Trophoblast cell (in vitro differentiated cells and primary cell): ENCODE results near the gene ROR2.

Experiments used
- DNase-seq, 2 donors: peaks; one replicate each; pipeline ENCODE4 v3.0.0-alpha.2; 2016
- H2AFZ ChIP-seq: 2 replicates; pipeline ENCODE4 v1.6.1; 2013; ENCODE audit warnings: low read length, moderate library complexity, mild to moderate bottlenecking; ENCODE audit not compliant: insufficient read depth, poor library complexity
- H2AK5ac ChIP-seq: 2 replicates; pipeline ENCODE4 v1.6.1; 2013; ENCODE audit warnings: mild to moderate bottlenecking, low read length
- H2BK120ac ChIP-seq: 2 replicates; pipeline ENCODE4 v1.6.1; 2013; ENCODE audit warnings: low read length, mild to moderate bottlenecking, moderate library complexity; ENCODE audit not compliant: insufficient read depth, poor library complexity
- H2BK12ac ChIP-seq: 2 replicates; pipeline ENCODE4 v1.6.1; 2013; ENCODE audit warnings: mild to moderate bottlenecking, low read length, moderate library complexity
- H2BK5ac ChIP-seq: 2 replicates; pipeline ENCODE4 v1.6.1; 2013; ENCODE audit warnings: low read length, low read depth, moderate library complexity, mild to moderate bottlenecking; ENCODE audit not compliant: poor library complexity
- H3K14ac ChIP-seq: 2 replicates; pipeline ENCODE4 v1.6.1; 2013; ENCODE audit warnings: mild to moderate bottlenecking, low read length
- H3K18ac ChIP-seq: 2 replicates; pipeline ENCODE4 v1.6.1; 2013; ENCODE audit warnings: mild to moderate bottlenecking, low read length
- H3K23ac ChIP-seq: 2 replicates; pipeline ENCODE4 v1.6.1; 2013; ENCODE audit warnings: low read length
- H3K27ac ChIP-seq: 2 replicates; pipeline ENCODE4 v1.5.1; 2013; ENCODE audit warnings: low read depth, mild to moderate bottlenecking, inconsistent platforms, low read length, moderate library complexity
- H3K27me3 ChIP-seq: 2 replicates; pipeline ENCODE4 v1.6.1; 2013; ENCODE audit warnings: inconsistent platforms, mild to moderate bottlenecking, low read length, moderate library complexity; ENCODE audit not compliant: insufficient read depth
- H3K36me3 ChIP-seq, 2 experiments: 1 replicate in 1 of 2; 2 replicates in 1 of 2; pipeline ENCODE4 v1.6.1; 2013; ENCODE audit warnings: low read length in 2 of 2, mild to moderate bottlenecking in 2 of 2, moderate library complexity in 1 of 2; ENCODE audit not compliant: insufficient read depth in 2 of 2, control insufficient read depth in 1 of 2
- H3K4ac ChIP-seq: 2 replicates; pipeline ENCODE4 v1.6.1; 2013; ENCODE audit warnings: low read depth, mild to moderate bottlenecking, low read length, moderate library complexity
- H3K4me1 ChIP-seq, 2 experiments: 1 replicate in 1 of 2; 2 replicates in 1 of 2; pipeline ENCODE4 v1.6.1; 2013; ENCODE audit warnings: low read length in 2 of 2, mild to moderate bottlenecking in 2 of 2, moderate library complexity in 1 of 2; ENCODE audit not compliant: insufficient read depth in 2 of 2, control insufficient read depth in 1 of 2
- H3K4me2 ChIP-seq: 2 replicates; pipeline ENCODE4 v1.6.1; 2013; ENCODE audit warnings: inconsistent platforms, mild to moderate bottlenecking, low read length, moderate library complexity
- H3K4me3 ChIP-seq: 2 replicates; pipeline ENCODE4 v1.5.1; 2013; ENCODE audit warnings: mild to moderate bottlenecking, low read depth, low read length, inconsistent platforms
- H3K79me1 ChIP-seq: one replicate; pipeline ENCODE4 v1.6.1; 2013; ENCODE audit warnings: low read length
- H3K79me2 ChIP-seq: 2 replicates; pipeline ENCODE4 v1.6.1; 2013; ENCODE audit warnings: low read length, mild to moderate bottlenecking; ENCODE audit not compliant: control insufficient read depth, insufficient read depth, poor library complexity
- H3K9ac ChIP-seq: 2 replicates; pipeline ENCODE4 v1.6.1; 2013; ENCODE audit warnings: mild to moderate bottlenecking, low read length
- H3K9me3 ChIP-seq: 2 replicates; pipeline ENCODE4 v1.6.1; 2013; ENCODE audit warnings: low read depth, mild to moderate bottlenecking, control low read depth, inconsistent platforms, low read length; ENCODE audit not compliant: insufficient read depth
- H4K12ac ChIP-seq: 2 replicates; pipeline ENCODE4 v1.6.1; 2013; ENCODE audit warnings: low read depth, mild to moderate bottlenecking, low read length, moderate library complexity
- H4K8ac ChIP-seq: 2 replicates; pipeline ENCODE4 v1.6.1; 2013; ENCODE audit warnings: low read depth, mild to moderate bottlenecking, low read length, moderate library complexity
- H4K91ac ChIP-seq: one replicate; pipeline ENCODE4 v1.6.1; 2013; ENCODE audit warnings: low read depth, mild to moderate bottlenecking, low read length, moderate library complexity
- WGBS: extraction: QIAGEN DNeasy Blood & Tissue Kit; methylation state at CpG from one replicate; pipeline ENCODE4 v1.1.7; 2013; ENCODE audit warnings: missing lambda C conversion rate; ENCODE audit not compliant: insufficient read length, insufficient coverage; ENCODE audit errors: extremely low coverage; 5-methylcytosine and 5-hydroxymethylcytosine counted together

The ROR2 gene

DNA sequence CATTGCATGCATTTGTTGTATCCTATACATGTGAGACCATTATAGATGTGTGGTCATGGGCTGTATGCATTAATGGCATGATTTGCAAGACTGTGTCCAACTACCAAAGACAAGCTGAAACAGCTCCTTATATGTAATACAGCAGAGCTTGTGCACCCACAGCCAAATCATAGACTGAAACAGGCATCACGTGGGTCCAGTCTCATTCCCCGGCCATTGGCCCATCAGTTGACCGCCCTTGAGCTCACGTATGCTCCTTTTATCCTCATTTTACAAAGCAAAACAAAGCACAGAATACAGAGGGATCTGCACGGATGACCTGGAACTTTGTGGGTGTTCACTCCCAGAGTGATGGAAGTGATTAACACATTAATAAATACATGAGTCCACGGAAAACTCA is 109.1 kb downstream of the ROR2 start:
- WGBS: no CpG with 5 or more reads among the region's 6 CpGs
- no peak overlapping the region for H3K14ac ChIP-seq
- H3K4ac ChIP-seq: no peak overlapping the region
- H4K8ac ChIP-seq: no peak overlapping the region
- no peak overlapping the region for H3K18ac ChIP-seq
- H3K27me3 ChIP-seq: no peaks in the 10 kb centered on the region
- H2AK5ac ChIP-seq: no peak overlapping the region
- no peak overlapping the region for H2BK5ac ChIP-seq
- no peak overlapping the region for H2BK12ac ChIP-seq
- H3K23ac ChIP-seq: no peak overlapping the region
- no peak overlapping the region for H4K91ac ChIP-seq
- H3K9me3 ChIP-seq: no peaks in the 10 kb centered on the region
- no peak overlapping the region for H4K12ac ChIP-seq
- no peak overlapping the region for H3K27ac ChIP-seq
- DNase-seq: no peak
- H3K4me3 ChIP-seq: no peak overlapping the region
- no peaks in the 10 kb centered on the region for H3K79me1 ChIP-seq
- H3K4me1 ChIP-seq: peaks cover 0 to 3% of the 10 kb centered on the region in 2 experiments
- H2BK120ac ChIP-seq: no peak overlapping the region
- H2AFZ ChIP-seq: no peak overlapping the region
- H3K36me3 ChIP-seq: no peaks in the 10 kb centered on the region
- no peak overlapping the region for H3K4me2 ChIP-seq
- no peak overlapping the region for H3K9ac ChIP-seq
- H3K79me2 ChIP-seq: no peaks in the 10 kb centered on the region

DNA sequence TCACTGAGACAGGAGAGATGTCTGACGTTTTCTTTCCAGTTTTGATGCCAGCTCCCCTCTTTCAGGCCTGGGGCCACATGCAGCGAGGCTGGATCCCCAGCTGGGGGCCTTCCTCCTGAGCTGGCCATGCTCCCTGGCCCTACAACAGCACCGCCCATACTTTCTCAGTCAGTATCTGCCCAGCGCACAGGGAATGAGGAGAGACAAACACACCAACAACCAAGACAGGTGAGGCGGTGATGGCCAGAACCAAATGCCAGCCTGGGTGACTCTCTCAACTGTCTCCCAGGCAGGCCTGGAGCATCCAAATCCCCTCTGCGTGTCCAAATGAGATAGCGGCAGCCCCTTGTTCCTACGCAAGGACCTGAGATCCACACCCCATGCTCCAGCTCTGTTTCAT is 109.6 kb downstream of the ROR2 start:
- H3K18ac ChIP-seq: no peak overlapping the region
- no peak overlapping the region for H2AK5ac ChIP-seq
- no peak overlapping the region for H4K91ac ChIP-seq
- H3K9me3 ChIP-seq: no peaks in the 10 kb centered on the region
- no peak for DNase-seq
- H2BK12ac ChIP-seq: no peak overlapping the region
- no peak overlapping the region for H4K12ac ChIP-seq
- no peaks in the 10 kb centered on the region for H3K36me3 ChIP-seq
- H3K79me2 ChIP-seq: no peaks in the 10 kb centered on the region
- no peak overlapping the region for H3K4me3 ChIP-seq
- no peak overlapping the region for H3K14ac ChIP-seq
- no peak overlapping the region for H3K9ac ChIP-seq
- no peak overlapping the region for H2BK5ac ChIP-seq
- no peak overlapping the region for H2BK120ac ChIP-seq
- no peak overlapping the region for H4K8ac ChIP-seq
- no peaks in the 10 kb centered on the region for H3K79me1 ChIP-seq
- no peak overlapping the region for H3K4ac ChIP-seq
- H2AFZ ChIP-seq: no peak overlapping the region
- no CpG with 5 or more reads among the region's 8 CpGs for WGBS
- H3K23ac ChIP-seq: no peak overlapping the region
- H3K27ac ChIP-seq: no peak overlapping the region
- H3K4me1 ChIP-seq: peaks cover 4 to 5% of the 10 kb centered on the region in 2 experiments
- H3K4me2 ChIP-seq: no peak overlapping the region
- no peaks in the 10 kb centered on the region for H3K27me3 ChIP-seq

- H3K23ac ChIP-seq: no peak overlapping the region
- H3K79me1 ChIP-seq: no peaks in the 10 kb centered on the region
- H2BK5ac ChIP-seq: no peak overlapping the region
- H2BK12ac ChIP-seq: no peak overlapping the region
- H4K91ac ChIP-seq: no peak overlapping the region
- H3K9ac ChIP-seq: no peak overlapping the region
- H3K4me1 ChIP-seq: peaks cover 7 to 9% of the 10 kb centered on the region in 2 experiments
- H2AFZ ChIP-seq: no peak overlapping the region
- H3K27me3 ChIP-seq: no peaks in the 10 kb centered on the region
- no peak overlapping the region for H3K4me2 ChIP-seq
- no peaks in the 10 kb centered on the region for H3K79me2 ChIP-seq
- no peak overlapping the region for H3K27ac ChIP-seq
- no peak overlapping the region for H3K4me3 ChIP-seq
- WGBS: no CpG with 5 or more reads among the region's 14 CpGs
- H3K18ac ChIP-seq: no peak overlapping the region
- H2AK5ac ChIP-seq: no peak overlapping the region
- H3K4ac ChIP-seq: no peak overlapping the region
- H3K9me3 ChIP-seq: no peaks in the 10 kb centered on the region
- no peak overlapping the region for H4K12ac ChIP-seq
- H2BK120ac ChIP-seq: no peak overlapping the region
- no peak overlapping the region for H3K14ac ChIP-seq
- no peaks in the 10 kb centered on the region for H3K36me3 ChIP-seq
- no peak for DNase-seq
- no peak overlapping the region for H4K8ac ChIP-seq
Observed at GRCh38 chr9:91839926-91840465, 110.0 kb downstream of the ROR2 start.

DNA sequence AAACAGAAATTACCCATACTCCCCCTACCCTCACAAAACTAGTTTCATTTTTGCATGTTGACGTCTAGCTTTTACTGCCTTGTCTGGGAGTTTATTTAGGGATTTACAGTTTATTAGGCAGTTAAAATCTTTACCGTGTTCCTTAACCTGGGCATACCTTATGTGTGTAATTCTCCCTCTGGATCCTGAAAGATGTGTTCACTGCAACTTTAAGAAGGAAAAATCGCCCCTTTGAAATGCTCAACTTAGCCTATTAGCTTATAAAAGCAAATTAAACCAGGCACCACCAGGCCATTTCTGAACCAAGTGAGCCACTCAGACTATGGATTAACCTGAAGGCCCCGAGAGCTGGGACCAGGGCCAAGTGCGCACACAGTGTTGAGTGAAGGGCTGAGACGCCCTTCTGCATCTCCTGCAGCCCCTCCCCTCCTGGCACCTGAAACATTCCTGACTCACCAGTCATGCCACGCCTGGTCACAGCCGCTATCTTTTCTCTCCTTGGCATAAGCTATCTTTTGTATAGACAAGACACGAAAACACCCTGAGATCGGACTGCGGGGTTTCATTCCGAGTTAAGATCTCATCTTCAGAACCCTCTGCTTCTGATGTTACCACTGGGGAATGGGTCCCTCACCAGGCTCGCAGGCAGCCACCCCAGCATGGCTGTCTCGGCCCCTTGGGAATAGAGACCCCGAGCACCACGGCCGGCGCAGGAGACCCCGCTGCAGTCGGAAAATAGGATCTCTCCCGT is 111.9 kb downstream of the ROR2 start:
- Histone ChIP-seq H3K4me1 (peaks cover 22% of the 10 kb centered on the region in 2 experiments), H3K4ac (no peak overlapping the region), H3K27ac (no peak overlapping the region), H3K4me3 (no peak overlapping the region), H2AFZ (no peak overlapping the region), H2AK5ac (no peak overlapping the region), H3K9ac (no peak overlapping the region), H3K4me2 (no peak overlapping the region), H3K14ac (no peak overlapping the region), H2BK12ac (no peak overlapping the region), H3K23ac (no peak overlapping the region), H4K12ac (no peak overlapping the region), H3K9me3 (no peaks in the 10 kb centered on the region), H3K79me2 (no peaks in the 10 kb centered on the region), H4K8ac (no peak overlapping the region), H2BK5ac (no peak overlapping the region), H3K79me1 (peaks cover 4% of the 10 kb centered on the region), H4K91ac (no peak overlapping the region), H2BK120ac (no peak overlapping the region), H3K27me3 (no peaks in the 10 kb centered on the region), H3K36me3 (no peaks in the 10 kb centered on the region), H3K18ac (no peak overlapping the region)
- DNase-seq: no peak
- WGBS: no CpG with 5 or more reads among the region's 21 CpGs
